AG04450 (cell line): ENCODE results near the gene CRAMP1. TPM values are rescaled to one million over a fixed set of nuclear protein-coding genes. Genes with fewer than 3 reads are reported as not detected.

ENCODE experiments used
- CTCF ChIA-PET: fragments of 300-600, 350-600 bp; formaldehyde crosslinking; extraction: SDS; loops from one replicate; lab custom pipeline; 2022; ENCODE audit warnings: antibody characterized with exemption, inconsistent platforms; lab: Charles Lee
- POLR2A ChIA-PET: fragments of 350-600 bp; formaldehyde crosslinking; extraction: SDS; loops from one replicate; lab custom pipeline; 2021; ENCODE audit warnings: antibody characterized with exemption, inconsistent platforms; lab: Yijun Ruan, JAX
- DNase-seq: peaks from one replicate; pipeline ENCODE4 v3.0.0-alpha.2; 2011; ENCODE audit warnings: low read depth, low spot score
- H3K27ac ChIP-seq: one replicate; pipeline ENCODE4 v1.5.1; 2012; ENCODE audit warnings: low read depth, low read length, control low read depth
- H3K27me3 ChIP-seq: one replicate; pipeline ENCODE4 v1.6.0; 2012; ENCODE audit warnings: low read length; ENCODE audit not compliant: control insufficient read depth, insufficient read depth
- H3K4me3 ChIP-seq: 2 replicates; pipeline ENCODE4 v1.5.1; 2011; ENCODE audit warnings: mild to moderate bottlenecking, low read depth, low read length, control low read depth
- H3K9me3 ChIP-seq: 2 replicates; pipeline ENCODE4 v1.5.1; 2012; ENCODE audit warnings: low read length; ENCODE audit not compliant: control insufficient read depth, insufficient read depth
- polyA plus RNA-seq: library from polyadenylated mRNA; depleted of rRNA; stranded (reverse); fragments of >200 nt; gene quantifications from 2 replicates; pipeline ENCODE4 v1.2.3, GENCODE V29; 2011
- TF ChIP-seq, protein P1 (sequence below): IDR thresholded peaks from 2 replicates; pipeline ENCODE4 v1.5.1; 2011; ENCODE audit warnings: low read depth, low read length, control low read depth, inconsistent platforms

The CRAMP1 gene
- polyA plus RNA-seq, 1 experiment = 7.8 TPM

- POLR2A ChIA-PET = no interaction called here
- CTCF ChIA-PET = no interaction called here
- no peaks in the 10 kb centered on the region for H3K27me3 ChIP-seq
- H3K4me3 ChIP-seq = no peak overlapping the region
- TF ChIP-seq, protein P1, sequence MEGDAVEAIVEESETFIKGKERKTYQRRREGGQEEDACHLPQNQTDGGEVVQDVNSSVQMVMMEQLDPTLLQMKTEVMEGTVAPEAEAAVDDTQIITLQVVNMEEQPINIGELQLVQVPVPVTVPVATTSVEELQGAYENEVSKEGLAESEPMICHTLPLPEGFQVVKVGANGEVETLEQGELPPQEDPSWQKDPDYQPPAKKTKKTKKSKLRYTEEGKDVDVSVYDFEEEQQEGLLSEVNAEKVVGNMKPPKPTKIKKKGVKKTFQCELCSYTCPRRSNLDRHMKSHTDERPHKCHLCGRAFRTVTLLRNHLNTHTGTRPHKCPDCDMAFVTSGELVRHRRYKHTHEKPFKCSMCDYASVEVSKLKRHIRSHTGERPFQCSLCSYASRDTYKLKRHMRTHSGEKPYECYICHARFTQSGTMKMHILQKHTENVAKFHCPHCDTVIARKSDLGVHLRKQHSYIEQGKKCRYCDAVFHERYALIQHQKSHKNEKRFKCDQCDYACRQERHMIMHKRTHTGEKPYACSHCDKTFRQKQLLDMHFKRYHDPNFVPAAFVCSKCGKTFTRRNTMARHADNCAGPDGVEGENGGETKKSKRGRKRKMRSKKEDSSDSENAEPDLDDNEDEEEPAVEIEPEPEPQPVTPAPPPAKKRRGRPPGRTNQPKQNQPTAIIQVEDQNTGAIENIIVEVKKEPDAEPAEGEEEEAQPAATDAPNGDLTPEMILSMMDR = no peak
- no peaks in the 10 kb centered on the region; the same call in 1 of the 2 replicates for H3K9me3 ChIP-seq
- no peak for DNase-seq
- no peak overlapping the region for H3K27ac ChIP-seq
Observed at GRCh38 chr16:1656808-1657617, 44.9 kb downstream of the CRAMP1 start.

DNA sequence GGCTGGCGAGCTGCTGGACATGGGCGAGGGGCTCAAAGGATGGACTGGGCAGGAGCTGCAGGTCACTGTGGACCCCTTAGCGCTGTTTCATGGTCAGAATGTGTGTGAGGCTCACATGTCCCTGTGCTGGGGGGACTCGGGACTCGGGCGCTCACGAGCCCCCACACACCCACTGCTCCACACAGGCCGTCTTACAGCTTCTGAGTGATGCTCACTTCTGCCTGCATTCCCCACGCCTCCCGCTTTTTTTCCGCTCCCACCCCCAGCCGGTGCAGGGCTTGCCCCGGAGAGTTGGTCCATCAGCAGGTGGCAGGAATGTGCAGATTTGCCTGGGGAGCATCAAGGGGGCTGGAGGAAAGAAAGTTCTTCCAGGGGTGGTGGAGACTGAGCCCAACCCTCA is 45.7 kb downstream of the CRAMP1 start:
- POLR2A ChIA-PET = no interaction called here
- H3K27ac ChIP-seq = no peak overlapping the region
- H3K27me3 ChIP-seq = no peaks in the 10 kb centered on the region
- CTCF ChIA-PET = no interaction called here
- TF ChIP-seq, protein P1 = no peak
- no peak for DNase-seq
- no peaks in the 10 kb centered on the region; the same call in 1 of the 2 replicates for H3K9me3 ChIP-seq
- H3K4me3 ChIP-seq = no peak overlapping the region

GRCh38 chr16:1659031-1659430 is 46.9 kb downstream of the CRAMP1 start:
- no peaks in the 10 kb centered on the region for H3K27me3 ChIP-seq
- no peaks in the 10 kb centered on the region; the same call in 1 of the 2 replicates for H3K9me3 ChIP-seq
- POLR2A ChIA-PET = no interaction called here
- DNase-seq = no peak
- no peak overlapping the region for H3K4me3 ChIP-seq
- CTCF ChIA-PET = no interaction called here
- no peak overlapping the region for H3K27ac ChIP-seq
- TF ChIP-seq, protein P1 = no peak

- DNase-seq = no peak
- ChIA-PET POLR2A (no interaction called here), CTCF (no interaction called here)
- H3K9me3 ChIP-seq = no peaks in the 10 kb centered on the region; the same call in 1 of the 2 replicates
- TF ChIP-seq, protein P1 = no peak
- H3K4me3 ChIP-seq = no peak overlapping the region
- H3K27me3 ChIP-seq = no peaks in the 10 kb centered on the region
- no peak overlapping the region for H3K27ac ChIP-seq
Observed at GRCh38 chr16:1661826-1662225, 49.7 kb downstream of the CRAMP1 start.

GRCh38 chr16:1662543-1662942 is 50.4 kb downstream of the CRAMP1 start:
- POLR2A ChIA-PET = no interaction called here
- CTCF ChIA-PET = no interaction called here

More at GRCh38 chr16:1662543-1662942, 50.4 kb downstream of the CRAMP1 start:
- no peaks in the 10 kb centered on the region; the same call in 1 of the 2 replicates for H3K9me3 ChIP-seq
- TF ChIP-seq, protein P1 = no peak
- H3K27me3 ChIP-seq = no peaks in the 10 kb centered on the region
- DNase-seq = no peak
- no peak overlapping the region for H3K27ac ChIP-seq
- no peak overlapping the region for H3K4me3 ChIP-seq
